ENCODE data around the gene PPARA.

Gene PPARA

DNA sequence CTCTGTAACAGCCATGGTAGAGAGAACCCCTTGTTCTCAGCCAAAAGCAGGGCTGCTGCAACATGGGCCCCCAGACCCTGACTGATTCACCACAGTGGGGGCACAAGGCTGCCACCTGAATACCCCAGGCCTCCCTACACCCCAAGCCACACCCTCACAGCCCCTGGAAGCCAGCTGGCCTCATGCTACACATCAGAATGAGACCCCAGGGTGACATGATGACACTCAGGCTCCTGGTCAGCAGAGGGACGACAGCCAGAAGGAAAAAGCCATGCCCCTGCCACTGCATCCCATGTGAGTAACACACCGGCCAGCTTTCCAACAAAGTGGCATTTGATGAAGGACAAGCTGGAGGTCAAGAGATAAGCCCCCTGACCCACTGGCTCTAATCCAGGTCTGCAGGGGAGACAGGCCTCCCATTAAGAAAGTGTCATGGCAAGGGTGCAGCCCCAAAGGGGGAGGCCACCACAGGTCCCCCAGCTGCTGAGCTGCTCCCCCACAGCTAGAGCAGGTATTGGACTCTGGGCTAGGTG is 97.2 kb downstream of the PPARA start:
- H3K27ac ChIP-seq (ENCODE audit: low read depth, low read length): no peak overlapping the region
- peaks cover 13% of the 10 kb centered on the region for H3K4me1 ChIP-seq (ENCODE audit: control insufficient read depth, insufficient read depth, low read length, unreplicated experiment)
- no peak overlapping the region for H3K4me3 ChIP-seq (ENCODE audit: low read depth, low read length)
- H3K27me3 ChIP-seq (ENCODE audit: insufficient read depth, low read length): no peaks in the 10 kb centered on the region
- H3K79me2 ChIP-seq (ENCODE audit: control insufficient read depth, insufficient read depth, low read length, unreplicated experiment): peaks cover 11% of the 10 kb centered on the region
- H2AFZ ChIP-seq (ENCODE audit: low read length, unreplicated experiment): no peak overlapping the region
- no peaks in the 10 kb centered on the region for H3K36me3 ChIP-seq (ENCODE audit: insufficient read depth, low read length)

DNA sequence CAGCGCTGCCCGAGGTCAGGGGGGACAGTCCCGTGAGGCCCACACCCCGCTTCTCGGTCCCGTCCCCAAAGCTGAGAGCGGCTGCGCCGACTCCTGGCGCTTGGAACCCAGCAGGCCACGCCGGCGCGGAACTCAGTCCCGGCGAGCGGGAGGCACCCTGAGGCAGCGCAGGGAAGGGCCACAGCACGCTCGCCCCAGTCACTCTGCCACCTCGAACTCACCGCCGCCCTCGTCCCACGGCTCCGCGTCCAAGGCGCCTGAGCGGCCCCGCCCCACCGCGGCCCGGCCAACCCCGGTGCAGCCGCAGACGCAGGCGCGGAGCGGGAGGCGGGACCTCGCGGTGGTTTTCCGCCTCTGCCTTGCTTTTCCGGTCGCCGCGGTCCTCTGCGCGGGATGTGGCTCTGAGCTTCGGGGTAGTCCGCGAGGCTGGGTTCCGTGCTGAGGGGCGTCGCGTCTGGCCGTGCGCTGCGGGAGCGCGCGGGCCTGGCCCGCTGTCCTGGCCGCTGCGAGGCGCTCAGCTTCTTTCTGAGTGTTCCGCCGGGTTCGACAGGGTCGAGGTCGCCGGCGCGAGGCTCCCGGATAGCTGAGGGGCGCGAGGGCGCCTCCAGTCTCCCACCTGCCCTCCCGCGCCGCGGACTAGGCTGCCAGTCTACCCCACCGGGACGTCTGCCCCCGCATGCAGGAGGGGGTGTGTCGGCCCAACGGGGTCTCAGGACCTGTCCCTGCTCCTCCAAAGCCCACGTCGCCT is 99.9 kb downstream of the PPARA start, which contains the start of gene CDPF1:
CDPF1 (minus strand) TSS at position 259 of the 748 bp plus-strand sequence. CDS start 2,009 bp downstream, outside the sequence.
- Histone ChIP-seq H3K4me3 (ENCODE audit: low read depth, low read length) (peak within 1 kb of the TSS; percentile 84), H3K79me2 (ENCODE audit: control insufficient read depth, insufficient read depth, low read length, unreplicated experiment) (peaks cover 11% of the 10 kb centered on the region), H3K36me3 (ENCODE audit: insufficient read depth, low read length) (no peaks in the 10 kb centered on the region), H3K27ac (ENCODE audit: low read depth, low read length) (no peak within 1 kb of the TSS), H2AFZ (ENCODE audit: low read length, unreplicated experiment) (no peak within 1 kb of the TSS), H3K27me3 (ENCODE audit: insufficient read depth, low read length) (no peaks in the 10 kb centered on the region), H3K4me1 (ENCODE audit: control insufficient read depth, insufficient read depth, low read length, unreplicated experiment) (peaks cover 13% of the 10 kb centered on the region)

DNA sequence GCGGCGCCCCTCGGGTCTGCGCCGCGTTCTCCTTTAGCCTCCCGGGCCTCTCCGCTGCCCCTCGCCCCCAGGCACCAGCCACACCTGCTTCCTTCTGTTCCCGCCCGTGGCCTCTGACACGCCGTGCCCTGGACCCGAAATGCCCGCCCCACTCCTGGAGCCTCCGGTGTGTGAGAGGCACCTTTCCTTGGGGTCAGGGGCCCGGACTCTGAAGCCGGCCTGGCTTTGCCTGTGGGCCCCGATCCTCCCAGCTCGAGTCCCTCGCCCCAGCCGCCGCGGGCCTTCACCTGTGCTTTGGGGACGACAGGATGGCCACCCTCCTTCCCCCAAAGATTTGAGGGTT is 100.4 kb downstream of the PPARA start:
- Histone ChIP-seq H2AFZ (ENCODE audit: low read length, unreplicated experiment) (no peak overlapping the region), H3K36me3 (ENCODE audit: insufficient read depth, low read length) (no peaks in the 10 kb centered on the region), H3K4me1 (ENCODE audit: control insufficient read depth, insufficient read depth, low read length, unreplicated experiment) (peaks cover 13% of the 10 kb centered on the region), H3K27ac (ENCODE audit: low read depth, low read length) (no peak overlapping the region), H3K4me3 (ENCODE audit: low read depth, low read length) (peak overlapping the region; percentile 84), H3K27me3 (ENCODE audit: insufficient read depth, low read length) (no peaks in the 10 kb centered on the region), H3K79me2 (ENCODE audit: control insufficient read depth, insufficient read depth, low read length, unreplicated experiment) (peaks cover 11% of the 10 kb centered on the region)

DNA sequence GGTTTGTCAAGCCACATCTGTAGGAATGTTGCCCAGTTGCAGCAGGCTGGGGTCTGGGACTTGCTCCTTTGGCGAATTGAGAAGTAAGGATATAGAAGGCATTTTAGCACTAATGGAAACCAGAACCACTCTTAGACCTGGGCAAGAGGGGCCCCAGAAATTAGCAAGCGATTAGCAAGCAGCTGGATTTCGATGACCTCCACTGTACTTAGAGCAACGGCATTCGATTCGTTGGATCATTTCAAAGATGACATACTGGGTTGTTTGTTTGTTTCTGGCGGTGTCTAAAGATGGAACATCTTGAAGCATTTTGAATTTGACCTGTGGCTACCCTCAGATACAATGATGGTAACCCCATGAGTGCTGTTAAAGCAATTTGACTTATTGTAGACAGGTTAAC is 100.9 kb downstream of the PPARA start:
- Histone ChIP-seq H3K36me3 (ENCODE audit: insufficient read depth, low read length) (no peaks in the 10 kb centered on the region), H3K79me2 (ENCODE audit: control insufficient read depth, insufficient read depth, low read length, unreplicated experiment) (peaks cover 11% of the 10 kb centered on the region), H3K4me1 (ENCODE audit: control insufficient read depth, insufficient read depth, low read length, unreplicated experiment) (peaks cover 13% of the 10 kb centered on the region), H3K27me3 (ENCODE audit: insufficient read depth, low read length) (no peaks in the 10 kb centered on the region), H3K4me3 (ENCODE audit: low read depth, low read length) (peak overlapping the region; percentile 84), H2AFZ (ENCODE audit: low read length, unreplicated experiment) (peak overlapping the region; percentile 38), H3K27ac (ENCODE audit: low read depth, low read length) (no peak overlapping the region)

DNA sequence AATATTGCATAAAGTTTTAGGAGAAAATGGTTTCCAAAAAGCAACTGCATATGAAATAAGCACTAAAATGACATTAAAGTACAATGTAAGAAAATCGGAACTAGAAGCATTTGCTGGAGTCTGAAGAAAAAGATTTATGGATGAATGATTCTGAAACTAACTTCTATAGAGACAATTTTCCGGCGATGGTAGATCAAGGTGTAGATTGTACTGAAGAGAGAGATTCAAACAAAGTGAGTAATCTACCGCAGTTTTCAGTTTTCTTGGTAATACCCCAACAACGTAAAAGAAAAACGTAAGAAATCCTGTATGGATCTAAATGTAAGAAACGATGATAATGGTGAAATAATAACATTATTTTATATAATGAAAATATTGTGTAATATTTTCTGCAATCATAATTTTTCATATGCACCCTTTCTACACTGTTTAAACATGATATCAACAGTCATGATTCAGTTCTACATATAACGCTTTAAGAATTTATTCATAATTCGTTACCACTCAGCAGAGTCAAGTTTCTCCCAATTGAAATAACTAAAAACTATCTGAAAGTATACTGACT is 101.6 kb downstream of the PPARA start:
- peak overlapping the region; percentile 38 for H2AFZ ChIP-seq (ENCODE audit: low read length, unreplicated experiment)
- no peaks in the 10 kb centered on the region for H3K36me3 ChIP-seq (ENCODE audit: insufficient read depth, low read length)
- peak overlapping the region; percentile 84 for H3K4me3 ChIP-seq (ENCODE audit: low read depth, low read length)
- no peaks in the 10 kb centered on the region for H3K27me3 ChIP-seq (ENCODE audit: insufficient read depth, low read length)
- H3K27ac ChIP-seq (ENCODE audit: low read depth, low read length): no peak overlapping the region
- peaks cover 11% of the 10 kb centered on the region for H3K79me2 ChIP-seq (ENCODE audit: control insufficient read depth, insufficient read depth, low read length, unreplicated experiment)
- peaks cover 13% of the 10 kb centered on the region for H3K4me1 ChIP-seq (ENCODE audit: control insufficient read depth, insufficient read depth, low read length, unreplicated experiment)

DNA sequence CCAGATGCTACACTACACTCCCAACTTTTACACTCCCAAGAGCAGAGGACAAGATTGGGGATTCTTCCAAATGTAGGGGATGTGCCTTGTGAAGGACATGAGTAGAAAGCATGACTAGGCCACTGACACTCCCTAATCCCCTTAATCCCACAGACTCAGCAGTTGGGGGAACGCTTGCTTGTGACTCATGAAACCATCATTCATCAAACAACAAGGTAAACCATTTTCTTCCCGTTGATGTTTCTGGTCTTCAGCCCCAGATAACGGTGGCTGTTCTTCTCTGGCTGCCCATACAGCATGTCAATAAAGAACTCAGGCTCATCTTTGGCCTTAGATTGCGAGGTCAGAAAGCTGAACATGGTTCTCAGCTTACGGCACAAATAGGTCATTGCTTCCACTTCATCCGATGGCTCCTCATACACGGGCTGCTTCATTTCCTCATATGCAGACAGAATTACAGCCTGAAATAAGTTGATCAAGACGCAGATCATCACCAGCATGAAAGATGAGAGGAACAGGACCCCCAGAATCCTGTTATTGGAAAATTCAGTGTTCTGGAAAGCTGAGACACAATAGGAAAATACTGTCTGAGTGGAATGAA is 106.1 kb downstream of the PPARA start:
- Histone ChIP-seq H3K27me3 (ENCODE audit: insufficient read depth, low read length) (peaks cover 10% of the 10 kb centered on the region; the same call in 1 of the 2 replicates), H3K79me2 (ENCODE audit: control insufficient read depth, insufficient read depth, low read length, unreplicated experiment) (peaks cover 5% of the 10 kb centered on the region), H3K27ac (ENCODE audit: low read depth, low read length) (no peak overlapping the region), H3K4me3 (ENCODE audit: low read depth, low read length) (no peak overlapping the region), H3K4me1 (ENCODE audit: control insufficient read depth, insufficient read depth, low read length, unreplicated experiment) (peaks cover 3% of the 10 kb centered on the region), H3K36me3 (ENCODE audit: insufficient read depth, low read length) (no peaks in the 10 kb centered on the region), H2AFZ (ENCODE audit: low read length, unreplicated experiment) (no peak overlapping the region)

DNA sequence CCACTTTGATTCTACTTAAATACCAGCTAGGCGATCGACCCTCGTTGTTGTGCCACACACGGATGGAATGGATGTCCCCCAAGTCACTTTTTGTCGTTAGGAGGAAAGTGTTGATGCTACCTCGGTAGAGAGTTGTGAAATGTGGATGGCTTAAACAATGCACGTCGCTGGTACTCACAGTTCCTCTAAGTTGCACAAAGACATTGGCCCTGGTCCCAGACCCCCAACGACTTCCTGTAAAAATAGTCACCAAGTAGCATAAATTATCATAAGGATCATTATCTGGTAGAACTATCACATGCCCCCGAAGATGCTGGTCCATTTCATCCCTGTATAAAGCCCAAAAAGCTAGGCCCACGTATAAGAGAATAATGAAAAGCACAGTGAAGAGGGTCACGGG is 109.0 kb downstream of the PPARA start:
- H3K4me1 ChIP-seq (ENCODE audit: control insufficient read depth, insufficient read depth, low read length, unreplicated experiment): no peaks in the 10 kb centered on the region
- no peak overlapping the region for H2AFZ ChIP-seq (ENCODE audit: low read length, unreplicated experiment)
- H3K27ac ChIP-seq (ENCODE audit: low read depth, low read length): no peak overlapping the region
- peaks cover 25% of the 10 kb centered on the region; the same call in 1 of the 2 replicates for H3K27me3 ChIP-seq (ENCODE audit: insufficient read depth, low read length)
- H3K36me3 ChIP-seq (ENCODE audit: insufficient read depth, low read length): no peaks in the 10 kb centered on the region
- no peaks in the 10 kb centered on the region for H3K79me2 ChIP-seq (ENCODE audit: control insufficient read depth, insufficient read depth, low read length, unreplicated experiment)
- no peak overlapping the region for H3K4me3 ChIP-seq (ENCODE audit: low read depth, low read length)

DNA sequence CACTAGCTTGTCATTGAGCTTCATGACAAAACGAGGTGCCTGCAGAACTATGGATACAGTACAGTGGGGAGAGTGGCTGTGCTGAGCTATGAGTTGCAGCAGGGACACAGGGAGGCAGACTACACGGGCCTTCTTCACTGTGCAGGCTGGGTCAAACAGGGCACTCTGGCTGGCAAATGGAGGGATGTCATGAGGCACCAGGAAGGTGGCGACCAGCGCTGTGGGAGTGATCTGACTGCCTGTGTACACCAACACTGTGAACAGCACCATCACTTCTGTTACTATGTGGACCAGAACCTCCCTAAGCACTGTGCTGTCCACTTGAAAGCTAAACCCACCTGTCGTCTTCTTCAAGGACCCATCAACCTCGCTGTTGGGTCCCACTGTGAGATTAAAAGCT is 109.7 kb downstream of the PPARA start:
- Histone ChIP-seq H3K4me1 (ENCODE audit: control insufficient read depth, insufficient read depth, low read length, unreplicated experiment) (no peaks in the 10 kb centered on the region), H3K27me3 (ENCODE audit: insufficient read depth, low read length) (peaks cover 25% of the 10 kb centered on the region; the same call in 1 of the 2 replicates), H3K79me2 (ENCODE audit: control insufficient read depth, insufficient read depth, low read length, unreplicated experiment) (no peaks in the 10 kb centered on the region), H3K4me3 (ENCODE audit: low read depth, low read length) (no peak overlapping the region), H3K27ac (ENCODE audit: low read depth, low read length) (no peak overlapping the region), H3K36me3 (ENCODE audit: insufficient read depth, low read length) (no peaks in the 10 kb centered on the region), H2AFZ (ENCODE audit: low read length, unreplicated experiment) (no peak overlapping the region)

DNA sequence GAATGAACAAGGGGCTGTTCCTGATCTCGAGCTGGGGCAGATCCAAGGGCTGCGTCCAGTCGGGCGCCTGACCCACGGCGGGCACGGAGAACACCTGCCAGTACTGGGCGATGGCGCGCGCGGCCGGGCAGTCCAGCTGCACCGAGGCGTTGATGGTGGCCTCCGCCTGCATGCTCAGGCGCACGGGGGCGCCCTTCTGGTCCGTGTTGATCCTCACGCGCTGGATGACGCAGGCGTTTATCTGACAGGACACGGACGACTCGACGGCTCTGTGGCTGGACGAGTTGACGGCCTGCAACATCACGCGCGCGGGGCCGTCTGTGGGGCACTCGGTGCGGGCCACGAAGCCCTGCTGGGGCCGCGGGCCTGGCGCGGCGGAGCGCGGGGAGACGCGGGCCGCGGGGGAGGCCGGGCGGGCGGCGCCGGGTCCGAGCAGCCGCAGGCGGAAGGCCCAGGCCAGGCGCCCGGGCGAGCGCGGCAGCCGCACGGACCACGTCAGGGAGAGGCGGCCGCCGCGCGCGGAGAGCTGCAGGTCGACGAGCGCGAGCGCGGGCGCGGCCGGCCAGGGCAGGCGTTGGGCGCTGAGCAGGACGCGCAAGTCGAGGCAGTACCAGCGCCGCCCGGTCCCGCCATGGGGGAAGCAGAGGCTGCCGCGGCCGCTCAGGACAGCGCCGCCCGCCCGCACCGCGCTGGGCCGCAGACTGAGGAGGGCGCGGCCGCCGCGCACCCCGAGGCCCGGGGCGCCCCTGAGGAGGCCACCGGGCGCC is 112.3 kb downstream of the PPARA start:
- H3K36me3 ChIP-seq (ENCODE audit: insufficient read depth, low read length): no peaks in the 10 kb centered on the region
- H3K4me3 ChIP-seq (ENCODE audit: low read depth, low read length): no peak overlapping the region
- no peaks in the 10 kb centered on the region for H3K79me2 ChIP-seq (ENCODE audit: control insufficient read depth, insufficient read depth, low read length, unreplicated experiment)
- no peak overlapping the region for H2AFZ ChIP-seq (ENCODE audit: low read length, unreplicated experiment)
- H3K4me1 ChIP-seq (ENCODE audit: control insufficient read depth, insufficient read depth, low read length, unreplicated experiment): no peaks in the 10 kb centered on the region
- peaks cover 25% of the 10 kb centered on the region; the same call in 1 of the 2 replicates for H3K27me3 ChIP-seq (ENCODE audit: insufficient read depth, low read length)
- H3K27ac ChIP-seq (ENCODE audit: low read depth, low read length): no peak overlapping the region

DNA sequence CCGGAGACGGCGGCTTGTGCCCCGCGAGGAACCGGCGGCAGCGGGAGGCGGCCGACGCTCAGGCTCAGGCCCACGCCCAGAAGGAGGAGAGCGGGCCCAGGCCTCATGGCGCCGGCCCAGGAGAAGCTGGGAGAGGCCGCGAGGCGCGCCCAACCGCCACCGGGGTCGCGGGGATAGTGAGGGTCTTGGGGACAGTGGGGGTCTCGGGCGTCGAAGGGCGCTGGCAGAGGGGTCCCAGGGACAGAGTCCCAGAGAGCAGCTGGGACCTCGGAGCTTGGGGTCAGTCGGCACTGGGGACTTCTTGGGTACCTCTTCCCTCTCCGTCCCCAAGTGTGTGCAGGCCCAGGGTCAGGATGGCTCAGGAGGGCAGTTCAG is 112.9 kb downstream of the PPARA start, which contains the start of gene PKDREJ:
PKDREJ (minus strand) TSS at position 128 of the 375 bp plus-strand sequence; CDS start at position 107, 21 bp downstream.
- Histone ChIP-seq H3K4me3 (ENCODE audit: low read depth, low read length) (no peak within 1 kb of the TSS), H3K36me3 (ENCODE audit: insufficient read depth, low read length) (no peaks in the 10 kb centered on the region), H3K79me2 (ENCODE audit: control insufficient read depth, insufficient read depth, low read length, unreplicated experiment) (peaks cover 2% of the 10 kb centered on the region), H3K4me1 (ENCODE audit: control insufficient read depth, insufficient read depth, low read length, unreplicated experiment) (no peaks in the 10 kb centered on the region), H3K27me3 (ENCODE audit: insufficient read depth, low read length) (peaks cover 25% of the 10 kb centered on the region; the same call in 1 of the 2 replicates), H3K27ac (ENCODE audit: low read depth, low read length) (no peak within 1 kb of the TSS), H2AFZ (ENCODE audit: low read length, unreplicated experiment) (no peak within 1 kb of the TSS)
